ENCODE results near the gene RARA. TPM values are rescaled to one million over a fixed set of nuclear protein-coding genes. Genes with fewer than 3 reads are reported as not detected.

RARA gene
- total RNA-seq, 1 experiment from 2014 or later, result 8.9 TPM

GRCh38 chr17:40355123-40355803 is 46.3 kb downstream of the RARA start:
- H3K36me3 ChIP-seq, result peaks cover 45% of the 10 kb centered on the region
- no peaks in the 10 kb centered on the region for H3K27me3 ChIP-seq
- no peak overlapping the region for H3K4me3 ChIP-seq
- H3K9me3 ChIP-seq, result no peaks in the 10 kb centered on the region
- DNase-seq, result peak; percentile 50

GRCh38 chr17:40355804-40356758 is 47.1 kb downstream of the RARA start:
- H3K4me3 ChIP-seq, result no peak overlapping the region
- no peaks in the 10 kb centered on the region for H3K27me3 ChIP-seq
- peaks cover 45% of the 10 kb centered on the region for H3K36me3 ChIP-seq
- H3K9me3 ChIP-seq, result no peaks in the 10 kb centered on the region
- DNase-seq, result no peak

- Histone ChIP-seq H3K9me3 (no peaks in the 10 kb centered on the region), H3K36me3 (peaks cover 39% of the 10 kb centered on the region), H3K27me3 (no peaks in the 10 kb centered on the region), H3K4me3 (no peak overlapping the region)
- DNase-seq, result no peak
These were observed 48.3 kb downstream of the RARA start for GRCh38 chr17:40356990-40357881.

- no peak overlapping the region; the same call in 1 of the 2 replicates for H3K4me3 ChIP-seq
- H3K27me3 ChIP-seq, result no peaks in the 10 kb centered on the region
- DNase-seq, result peak; percentile 79
- H3K9me3 ChIP-seq, result no peaks in the 10 kb centered on the region
- peaks cover 26% of the 10 kb centered on the region for H3K36me3 ChIP-seq
These were observed 49.5 kb downstream of the RARA start for GRCh38 chr17:40358323-40359038.

GRCh38 chr17:40360091-40360490 is 51.1 kb downstream of the RARA start:
- Histone ChIP-seq H3K27me3 (no peaks in the 10 kb centered on the region), H3K36me3 (peaks cover 10% of the 10 kb centered on the region), H3K4me3 (no peak overlapping the region), H3K9me3 (no peaks in the 10 kb centered on the region)
- DNase-seq, result no peak

GRCh38 chr17:40361063-40361924 is 52.3 kb downstream of the RARA start:
- Histone ChIP-seq H3K36me3 (peaks cover under 1% of the 10 kb centered on the region; the same call in 1 of the 2 replicates), H3K27me3 (no peaks in the 10 kb centered on the region), H3K4me3 (no peak overlapping the region), H3K9me3 (no peaks in the 10 kb centered on the region)
- DNase-seq, result no peak

- no peak for DNase-seq
- H3K27me3 ChIP-seq, result no peaks in the 10 kb centered on the region
- no peaks in the 10 kb centered on the region; the same call in 1 of the 2 replicates for H3K36me3 ChIP-seq
- peak overlapping the region; percentile 51 for H3K4me3 ChIP-seq
- no peaks in the 10 kb centered on the region for H3K9me3 ChIP-seq
These were observed 53.1 kb downstream of the RARA start for GRCh38 chr17:40361925-40362695.

GRCh38 chr17:40362696-40363110 is 53.7 kb downstream of the RARA start:
- peak overlapping the region; percentile 51 for H3K4me3 ChIP-seq
- DNase-seq, result peak; percentile 90
- H3K27me3 ChIP-seq, result no peaks in the 10 kb centered on the region
- H3K36me3 ChIP-seq, result no peaks in the 10 kb centered on the region; the same call in 1 of the 2 replicates
- H3K9me3 ChIP-seq, result no peaks in the 10 kb centered on the region

GRCh38 chr17:40363111-40363827 is 54.3 kb downstream of the RARA start:
- Histone ChIP-seq H3K9me3 (no peaks in the 10 kb centered on the region), H3K27me3 (no peaks in the 10 kb centered on the region), H3K36me3 (no peaks in the 10 kb centered on the region; the same call in 1 of the 2 replicates), H3K4me3 (peak overlapping the region; percentile 51)
- DNase-seq, result peak; percentile 42

- DNase-seq, result no peak
- Histone ChIP-seq H3K4me3 (peak within 1 kb of the TSS; percentile 51; the same call in 1 of the 2 replicates), H3K36me3 (no peaks in the 10 kb centered on the region), H3K9me3 (no peaks in the 10 kb centered on the region), H3K27me3 (no peaks in the 10 kb centered on the region)
These were observed 55.3 kb downstream of the RARA start, which contains the start of gene GJD3 for GRCh38 chr17:40364121-40364861. Gene GJD3, minus strand, starts transcription at chr17:40364737. Its CDS starts 922 bp downstream, at chr17:40363815.

GRCh38 chr17:40364906-40365305 is 55.9 kb downstream of the RARA start:
- Histone ChIP-seq H3K4me3 (no peak overlapping the region), H3K27me3 (no peaks in the 10 kb centered on the region)

GRCh38 chr17:40366076-40366860 is 57.3 kb downstream of the RARA start:
- Histone ChIP-seq H3K9me3 (peaks cover 5% of the 10 kb centered on the region), H3K36me3 (no peaks in the 10 kb centered on the region), H3K4me3 (no peak overlapping the region)

More at GRCh38 chr17:40364906-40365305, 55.9 kb downstream of the RARA start:
- Histone ChIP-seq H3K9me3 (no peaks in the 10 kb centered on the region), H3K36me3 (no peaks in the 10 kb centered on the region)
- no peak for DNase-seq

More at GRCh38 chr17:40366076-40366860, 57.3 kb downstream of the RARA start:
- H3K27me3 ChIP-seq, result no peaks in the 10 kb centered on the region
- DNase-seq, result no peak
